AG10803 (cell line): ENCODE data around the gene MLLT1.

ENCODE experiments used
- DNase-seq: peaks from one replicate; pipeline ENCODE4 v3.0.0; 2010; ENCODE audit warnings: low read depth
- H3K4me3 ChIP-seq: 2 replicates; pipeline ENCODE4 v1.5.1; 2011; ENCODE audit warnings: mild to moderate bottlenecking, low read length, control low read depth
- TF ChIP-seq, protein P1 (sequence below): conservative IDR thresholded peaks from 2 replicates; pipeline ENCODE4 v1.5.1; 2011; ENCODE audit warnings: mild to moderate bottlenecking, low read length, control low read depth, inconsistent platforms

The MLLT1 gene

DNA sequence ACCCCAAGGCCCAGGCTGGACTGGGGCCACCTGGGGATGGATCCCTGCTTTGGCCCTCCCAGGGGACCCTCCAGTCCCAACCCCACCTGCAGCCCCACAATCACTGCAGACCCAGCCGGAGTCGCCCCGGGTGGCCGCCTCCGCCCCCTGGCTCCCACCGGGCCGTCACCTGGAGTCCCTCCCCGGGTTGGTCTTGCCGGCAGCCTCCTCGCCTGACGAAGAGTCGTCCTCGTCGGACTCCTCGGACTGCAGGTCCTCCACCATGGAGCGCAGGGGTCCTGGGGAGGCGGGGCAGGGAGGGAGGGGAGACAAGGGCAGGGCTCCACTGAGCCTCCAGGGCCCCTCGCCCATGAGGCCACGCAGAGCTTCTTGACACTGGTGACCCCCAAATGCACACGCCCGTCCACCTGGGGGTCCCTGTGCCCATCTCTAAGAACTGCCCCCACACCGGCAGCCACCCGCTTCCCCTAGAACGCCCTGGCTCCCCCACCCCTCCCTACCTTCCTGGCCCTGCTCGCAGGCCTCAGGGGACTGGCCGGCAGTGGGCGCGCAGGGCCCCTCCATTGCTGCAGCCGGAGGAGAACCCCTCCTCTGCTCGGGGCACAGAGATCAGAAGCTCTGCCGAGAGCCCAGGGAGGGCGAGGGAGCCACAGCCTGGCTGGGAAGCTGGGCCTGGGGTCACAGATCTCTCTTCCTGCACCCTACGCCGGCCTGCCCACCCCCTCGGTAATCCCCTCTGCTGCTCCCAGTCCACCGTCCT, 63.4 kb downstream of the MLLT1 start:
- H3K4me3 ChIP-seq: no peak overlapping the region
- TF ChIP-seq, protein P1, sequence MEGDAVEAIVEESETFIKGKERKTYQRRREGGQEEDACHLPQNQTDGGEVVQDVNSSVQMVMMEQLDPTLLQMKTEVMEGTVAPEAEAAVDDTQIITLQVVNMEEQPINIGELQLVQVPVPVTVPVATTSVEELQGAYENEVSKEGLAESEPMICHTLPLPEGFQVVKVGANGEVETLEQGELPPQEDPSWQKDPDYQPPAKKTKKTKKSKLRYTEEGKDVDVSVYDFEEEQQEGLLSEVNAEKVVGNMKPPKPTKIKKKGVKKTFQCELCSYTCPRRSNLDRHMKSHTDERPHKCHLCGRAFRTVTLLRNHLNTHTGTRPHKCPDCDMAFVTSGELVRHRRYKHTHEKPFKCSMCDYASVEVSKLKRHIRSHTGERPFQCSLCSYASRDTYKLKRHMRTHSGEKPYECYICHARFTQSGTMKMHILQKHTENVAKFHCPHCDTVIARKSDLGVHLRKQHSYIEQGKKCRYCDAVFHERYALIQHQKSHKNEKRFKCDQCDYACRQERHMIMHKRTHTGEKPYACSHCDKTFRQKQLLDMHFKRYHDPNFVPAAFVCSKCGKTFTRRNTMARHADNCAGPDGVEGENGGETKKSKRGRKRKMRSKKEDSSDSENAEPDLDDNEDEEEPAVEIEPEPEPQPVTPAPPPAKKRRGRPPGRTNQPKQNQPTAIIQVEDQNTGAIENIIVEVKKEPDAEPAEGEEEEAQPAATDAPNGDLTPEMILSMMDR: no peak
- DNase-seq: no peak

DNA sequence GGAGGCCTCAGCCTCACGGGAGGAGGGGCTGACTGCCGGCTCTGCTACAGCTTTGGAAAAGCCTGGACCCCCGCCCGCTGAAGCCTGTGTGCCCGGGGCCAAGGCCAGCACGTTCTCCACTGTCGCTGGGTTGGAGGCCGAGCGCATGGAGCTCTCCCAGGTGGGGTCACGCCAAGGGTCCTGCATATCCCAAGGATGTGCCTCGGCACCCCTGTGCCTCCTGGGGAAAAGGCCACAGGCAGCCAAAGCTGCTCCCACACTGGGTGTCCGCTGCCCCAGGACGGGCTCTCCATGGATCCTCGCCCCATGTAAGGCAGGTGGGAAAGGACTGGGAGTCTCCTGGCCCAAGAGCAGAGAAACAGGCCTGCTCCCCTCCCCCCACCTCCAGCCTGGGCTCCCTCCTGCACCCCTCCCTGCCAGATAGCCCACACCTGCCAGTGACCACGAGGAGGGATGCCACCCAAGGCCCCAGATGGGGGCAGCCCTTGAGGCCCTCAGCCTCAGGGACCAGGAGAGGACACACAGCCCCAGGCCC, 64.0 kb downstream of the MLLT1 start:
- TF ChIP-seq, protein P1: no peak
- H3K4me3 ChIP-seq: no peak overlapping the region
- no peak for DNase-seq

DNA sequence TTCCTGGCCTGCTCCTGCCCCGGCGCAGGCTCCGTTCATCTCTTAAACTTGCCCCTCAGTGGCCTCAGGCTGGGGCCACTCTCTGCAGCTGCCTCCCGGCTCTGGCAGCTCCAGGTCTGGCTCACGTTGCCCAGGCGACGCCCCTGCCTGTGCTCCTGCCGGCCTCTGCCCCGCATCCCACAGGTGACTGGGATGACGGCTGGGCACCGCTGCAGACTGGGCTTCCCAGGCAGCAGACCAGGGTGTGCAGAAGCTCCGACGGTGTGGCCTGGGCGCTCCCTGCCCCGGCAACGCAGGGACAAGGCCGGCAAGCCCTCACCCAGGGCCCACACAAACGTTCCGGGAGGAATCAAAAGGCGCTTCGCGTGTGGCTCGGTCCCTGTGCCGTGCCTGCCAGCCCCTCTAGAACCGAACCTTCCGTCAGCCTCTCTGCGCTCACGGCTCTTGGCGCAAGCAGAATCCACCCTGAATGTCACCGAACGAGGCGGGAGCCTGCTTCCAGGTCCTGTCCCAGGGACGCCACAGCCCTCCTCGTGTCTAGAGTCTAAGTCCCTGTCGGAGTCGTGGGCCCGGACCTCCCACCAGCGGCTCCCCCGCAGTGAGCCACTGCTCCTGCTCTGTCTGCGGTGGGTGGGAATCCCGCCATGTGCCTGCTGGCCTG, 64.8 kb downstream of the MLLT1 start:
- no peak for DNase-seq
- H3K4me3 ChIP-seq: no peak overlapping the region
- TF ChIP-seq, protein P1: no peak

DNA sequence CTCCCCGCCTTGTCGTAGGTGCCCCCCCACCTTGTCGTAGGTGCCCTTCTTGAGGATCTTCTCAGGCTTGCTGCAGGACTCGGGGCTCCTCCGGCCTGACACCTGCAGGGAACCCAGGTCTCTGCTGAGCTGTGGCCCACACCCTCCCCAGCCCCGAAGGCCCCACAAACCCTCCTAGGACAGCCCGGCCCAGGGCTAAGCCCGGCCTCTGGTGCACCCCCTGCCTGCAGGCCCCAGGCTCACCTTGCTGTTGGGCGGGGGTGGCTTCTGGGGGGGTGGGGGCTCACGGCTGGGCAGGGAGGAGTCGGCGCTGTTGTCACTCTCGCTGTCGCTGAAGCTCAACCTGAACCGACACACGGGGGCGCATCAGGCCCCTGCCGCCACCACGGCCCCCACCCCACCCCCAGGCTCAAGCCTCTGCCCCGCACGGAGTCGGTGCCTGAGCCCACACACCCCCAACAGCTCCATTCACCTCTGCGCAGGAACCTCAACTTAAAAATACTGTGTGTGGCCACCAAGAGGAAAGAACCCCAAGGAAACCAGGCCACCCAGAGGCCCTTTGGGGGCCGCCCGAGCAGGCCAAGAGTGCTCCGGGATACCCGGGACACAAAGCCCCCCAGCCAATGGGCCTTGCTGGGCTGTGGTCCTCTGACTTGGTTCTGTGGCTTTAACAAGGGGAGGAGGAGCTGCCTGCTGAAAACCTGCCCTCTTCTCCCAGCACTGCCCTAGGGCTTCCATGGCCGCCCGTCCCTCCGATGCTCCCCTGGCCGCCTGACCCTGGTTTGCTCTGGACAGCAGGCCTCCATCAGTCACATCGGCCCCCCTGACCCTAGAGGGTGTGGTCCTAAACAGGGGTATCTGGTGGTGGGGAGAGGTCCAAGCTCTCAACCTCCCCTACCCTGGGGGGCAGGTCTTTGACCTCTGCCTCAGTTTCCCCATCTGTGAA, 65.8 kb downstream of the MLLT1 start:
- DNase-seq: no peak
- TF ChIP-seq, protein P1: no peak
- H3K4me3 ChIP-seq: no peak overlapping the region

DNA sequence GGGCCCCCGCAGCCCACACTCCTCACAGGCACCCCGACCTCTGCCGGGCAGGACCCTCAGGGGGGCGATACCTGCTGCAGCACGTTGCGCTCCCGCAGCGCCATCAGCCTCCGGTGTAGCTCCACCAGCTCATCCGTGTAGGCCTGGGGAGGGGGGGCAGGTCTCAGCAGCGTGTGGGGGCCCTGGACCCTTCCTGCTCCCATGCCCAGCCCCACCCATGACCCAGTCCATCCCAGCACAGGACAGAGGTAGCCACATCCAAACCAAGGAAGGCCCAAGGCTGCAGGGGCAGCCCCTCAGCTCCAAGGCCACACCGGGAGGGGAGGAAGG, 66.5 kb downstream of the MLLT1 start:
- TF ChIP-seq, protein P1: no peak
- no peak for DNase-seq
- no peak overlapping the region for H3K4me3 ChIP-seq

DNA sequence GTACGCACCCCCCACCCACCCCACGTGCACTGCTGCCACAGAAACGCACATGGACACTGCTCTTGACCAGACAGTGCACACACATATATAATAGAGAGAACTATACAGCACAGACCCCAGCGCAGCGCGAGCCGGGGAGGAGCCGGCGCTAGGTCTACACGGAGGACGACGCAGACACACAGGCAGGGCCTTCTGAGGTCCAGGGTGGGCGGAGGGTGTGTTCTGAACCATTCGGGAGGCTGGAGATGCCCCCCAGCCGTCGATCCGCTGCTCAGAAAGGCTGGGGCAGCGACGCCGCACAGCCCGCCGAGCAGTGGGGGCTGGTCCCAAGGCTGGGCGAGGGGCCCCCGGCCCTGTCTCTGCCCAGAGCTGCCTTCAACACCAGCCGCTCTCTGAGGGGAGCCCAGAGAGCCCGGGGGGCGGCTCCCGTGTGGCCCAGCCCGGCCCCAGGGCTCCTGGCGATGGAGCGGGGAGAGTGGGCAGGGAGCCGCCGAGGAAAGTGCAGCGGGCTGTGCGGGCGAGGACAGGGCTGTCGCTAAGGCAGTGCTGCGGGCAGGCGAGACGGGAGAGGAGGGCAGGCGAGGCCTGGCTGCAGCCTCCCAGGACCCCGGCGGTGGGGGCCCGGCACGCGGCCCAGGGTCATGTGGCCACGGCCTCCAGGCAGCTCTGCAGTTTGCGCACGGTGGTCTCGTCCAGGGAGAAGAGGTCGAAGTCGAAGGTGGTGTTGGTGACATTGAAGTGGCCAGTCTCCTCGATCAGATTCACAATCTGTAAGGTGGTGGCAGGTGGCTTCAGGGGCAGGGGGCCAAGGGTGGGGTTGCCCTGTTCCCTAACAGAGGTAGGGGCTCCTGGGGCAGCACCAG, 67.1 kb downstream of the MLLT1 start:
- no peak overlapping the region for H3K4me3 ChIP-seq
- TF ChIP-seq, protein P1: no peak
- no peak for DNase-seq
